T-helper 2 cell treated with Interferon-gamma antibody and Interleukin-4, amounts not matched to agents 100 ng/mL and 5 ng/mL, for 36 hours (primary cell): Measurements from ENCODE around the gene CPT1B. TPM values are rescaled to one million over a fixed set of nuclear protein-coding genes. Genes with fewer than 3 reads are reported as not detected.
"Not testable (repeated sequence)": the region's sequence is repeated elsewhere in the genome, so short reads cannot be mapped to it uniquely, and the experiment has no call there.

Experiments
- intact Hi-C: fragments of 100-400 bp; cut with micrococcal nuclease; formaldehyde crosslinking; loops from one replicate; pipeline ENCODE4 v1.15.1; 2023
- total RNA-seq: library from RNA; stranded (reverse); gene quantifications from 2 replicates; pipeline ENCODE4 v1.2.3, GENCODE V29; 2022

CPT1B gene
- total RNA-seq, 1 donor from 2014 or later, result 90.6 TPM

DNA sequence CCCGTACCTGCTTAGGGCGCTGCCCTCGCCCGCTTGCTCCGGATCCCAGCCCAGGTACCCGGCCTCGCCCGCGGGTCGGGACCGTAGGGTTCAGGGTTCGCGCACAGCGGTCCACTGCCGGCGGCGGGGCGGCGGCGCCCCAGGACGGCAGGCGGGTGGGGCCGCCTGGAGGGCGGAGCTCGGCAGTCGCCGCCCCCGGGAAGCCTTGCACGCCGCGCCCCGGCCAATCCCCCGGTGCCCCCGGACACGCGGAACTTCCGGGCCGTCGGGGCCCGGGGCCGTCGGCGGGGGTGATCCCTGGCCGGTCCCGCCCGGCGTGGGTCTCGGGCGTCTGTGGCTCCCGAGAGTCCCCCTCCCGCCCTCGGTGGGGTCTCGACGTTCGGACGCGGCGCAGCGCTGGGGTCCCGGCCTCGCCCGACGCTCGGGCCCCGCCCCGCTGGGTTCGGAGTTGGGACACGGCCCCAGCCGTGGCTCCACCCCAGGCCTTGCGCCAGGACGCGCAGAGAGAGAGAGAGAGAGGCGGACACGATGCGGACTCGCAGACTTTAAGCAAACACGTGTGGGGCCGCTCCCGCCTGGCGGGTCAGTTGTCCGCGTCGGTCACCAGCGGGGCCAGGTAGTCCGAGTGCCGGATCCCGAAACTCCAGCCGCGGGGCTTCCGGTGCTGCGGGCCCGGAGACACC, 48.2 kb downstream of the CPT1B start, which contains the start of gene TYMP:
Gene TYMP (minus strand): TSS at position 116 of the 683 bp plus-strand sequence. CDS start 303 bp downstream, outside the sequence.
- intact Hi-C loops, result loop anchor here (2.0 kb wide), 1 partner anchor 15 kb away; the partner anchor contains the start of gene KLHDC7B

DNA sequence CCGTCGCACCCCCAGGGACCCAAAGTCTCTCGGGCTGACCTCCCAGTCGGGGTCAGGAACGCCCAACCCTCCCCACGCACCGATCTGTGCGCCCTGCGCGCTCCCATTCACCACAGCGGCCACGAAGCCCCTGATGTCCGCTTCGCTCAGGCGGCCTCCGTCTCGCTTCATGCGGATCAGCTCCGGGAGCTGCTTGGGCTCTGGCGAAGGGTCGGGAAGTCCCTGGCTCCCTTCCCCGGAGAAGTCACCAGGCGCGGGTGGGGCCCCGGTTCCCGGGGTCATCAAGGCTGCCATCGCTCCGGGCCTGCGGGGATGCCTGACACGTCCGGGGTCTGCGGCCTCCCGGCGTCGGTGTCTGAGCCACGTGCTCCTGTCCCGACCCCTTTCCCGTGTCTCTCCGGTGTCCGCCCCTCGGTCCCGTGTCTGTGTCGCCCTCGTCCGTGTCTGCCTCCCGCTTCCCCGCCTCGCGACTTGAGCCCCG, 48.8 kb downstream of the CPT1B start:
- intact Hi-C loops, result no loop called here

DNA sequence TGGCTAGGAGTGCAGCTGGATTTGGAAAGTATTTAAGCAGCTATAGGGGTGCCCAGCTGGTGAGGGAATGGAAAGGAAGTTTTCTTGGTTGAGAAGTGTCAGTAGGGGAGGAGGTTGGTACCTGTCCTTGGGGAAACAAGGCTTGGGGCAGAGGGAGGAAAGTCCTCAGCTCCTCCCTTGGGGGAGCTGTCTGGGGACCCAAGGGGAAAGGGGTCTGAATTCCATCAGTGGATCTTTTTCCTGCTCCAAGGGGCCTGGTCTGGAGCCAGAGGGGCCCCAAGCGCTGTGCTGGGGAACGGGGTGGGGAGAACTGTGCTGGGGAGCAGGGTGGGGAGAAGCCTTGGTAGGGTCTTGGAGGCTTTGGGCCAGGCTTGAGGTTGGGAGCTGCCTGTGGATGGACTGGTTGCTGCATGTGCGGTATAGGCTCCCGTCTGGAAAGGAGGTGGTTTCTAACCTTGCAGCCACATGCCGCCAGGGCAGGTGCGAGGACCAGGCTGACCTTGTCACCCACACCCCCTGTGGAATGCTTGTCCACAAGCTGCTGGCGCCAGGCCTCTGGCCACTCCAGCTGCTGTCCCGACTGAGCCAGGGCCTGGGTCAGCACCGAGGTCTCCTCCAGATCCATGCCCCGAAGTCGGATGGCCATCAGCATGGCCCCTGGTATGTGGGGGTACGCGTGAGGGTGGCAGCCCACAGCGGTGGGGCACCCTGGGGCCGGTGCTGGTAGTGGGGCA, 49.4 kb downstream of the CPT1B start:
- intact Hi-C loops, result no loop called here

GRCh38 chr22:50527921-50528681, 50.1 kb downstream of the CPT1B start:
- intact Hi-C loops, result no loop called here

GRCh38 chr22:50526834-50527801, 51.1 kb downstream of the CPT1B start:
- intact Hi-C loops, result loop anchor here (1.0 kb wide), 1 partner anchor 35 kb away; the partner anchor contains the start of gene SYCE3

DNA sequence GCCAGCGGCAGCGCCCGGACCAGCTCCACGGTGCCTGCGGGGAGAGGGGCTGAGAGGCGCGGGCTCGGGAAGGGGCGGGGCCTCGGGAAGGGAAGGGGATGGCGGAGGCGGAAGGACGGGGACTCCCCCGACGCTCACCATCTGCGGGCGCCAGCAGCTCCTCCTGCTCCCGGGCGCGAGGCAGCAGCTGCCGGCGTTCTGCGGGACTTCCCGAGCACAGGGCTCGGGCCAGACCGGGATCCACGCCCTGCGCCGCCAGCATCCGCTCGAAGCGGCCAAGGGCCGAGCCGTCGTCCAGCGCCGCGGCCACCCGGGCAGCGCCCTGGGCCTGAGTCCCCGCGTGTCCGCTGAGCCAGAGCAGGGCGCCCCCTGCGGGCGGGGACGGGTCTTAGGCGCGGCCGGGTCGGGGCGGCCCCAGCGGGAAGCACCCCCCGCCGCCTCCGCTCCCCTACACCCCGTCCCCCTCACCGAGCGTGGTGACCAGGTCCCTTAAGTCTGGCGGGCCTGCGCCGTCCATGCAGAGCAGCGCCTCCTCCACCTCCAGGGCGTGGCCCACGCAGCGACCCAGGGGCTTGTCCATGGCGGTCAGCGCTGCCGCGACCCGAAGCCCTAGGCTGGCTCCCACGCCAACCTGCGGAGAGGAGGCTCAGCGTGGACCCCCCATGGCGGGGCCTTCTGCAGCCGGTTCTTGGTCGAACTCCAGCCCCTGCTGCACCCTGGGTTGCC, 52.0 kb downstream of the CPT1B start:
- intact Hi-C loops, result loop anchor here (1.0 kb wide), 1 partner anchor 36 kb away; the partner anchor contains the start of gene SYCE3

GRCh38 chr22:50525858-50526107, 52.4 kb downstream of the CPT1B start:
- intact Hi-C loops, result loop anchor here (1.0 to 2.0 kb wide), 4 partner anchors 17 to 95 kb away; partner anchors contain the start of genes CHKB, NCAPH2 and SYCE3

- intact Hi-C loops, result loop anchor here (1.0 to 2.0 kb wide), 3 partner anchors 17 to 96 kb away; partner anchors contain the start of genes CHKB and NCAPH2
Observed at GRCh38 chr22:50525104-50525857, 52.9 kb downstream of the CPT1B start, which contains the start of gene SCO2. Gene SCO2, minus strand, starts transcription at chr22:50525598. Its CDS starts 1,187 bp downstream, at chr22:50524411.

DNA sequence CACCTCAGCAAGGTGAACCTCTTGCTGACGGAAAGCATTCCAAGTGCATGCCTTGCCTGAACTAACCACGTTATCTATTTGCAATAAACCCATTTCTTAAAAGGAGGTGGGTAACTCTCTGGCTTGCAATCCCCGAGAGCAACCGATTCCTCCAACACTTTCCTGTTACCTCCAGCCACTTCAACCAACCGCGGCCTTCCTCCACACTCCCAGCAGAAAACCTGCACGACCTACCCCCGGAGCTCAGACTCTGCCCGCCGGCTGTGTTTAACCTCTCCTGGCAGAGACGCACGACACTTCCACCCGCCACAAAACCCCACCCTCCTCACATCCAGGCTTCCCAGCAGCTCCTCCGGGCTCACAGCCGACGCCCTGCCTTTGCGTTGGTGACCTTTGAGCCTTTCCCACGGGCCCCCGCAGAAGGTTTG, 53.5 kb downstream of the CPT1B start:
- intact Hi-C loops, result loop anchor here (1.0 to 2.0 kb wide), 3 partner anchors 16 to 96 kb away; partner anchors contain the start of genes CHKB and NCAPH2

GRCh38 chr22:50523806-50524675, 54.2 kb downstream of the CPT1B start:
- intact Hi-C loops, result loop anchor here (2.0 kb wide), 1 partner anchor 97 kb away; no protein-coding TSS in a partner anchor

DNA sequence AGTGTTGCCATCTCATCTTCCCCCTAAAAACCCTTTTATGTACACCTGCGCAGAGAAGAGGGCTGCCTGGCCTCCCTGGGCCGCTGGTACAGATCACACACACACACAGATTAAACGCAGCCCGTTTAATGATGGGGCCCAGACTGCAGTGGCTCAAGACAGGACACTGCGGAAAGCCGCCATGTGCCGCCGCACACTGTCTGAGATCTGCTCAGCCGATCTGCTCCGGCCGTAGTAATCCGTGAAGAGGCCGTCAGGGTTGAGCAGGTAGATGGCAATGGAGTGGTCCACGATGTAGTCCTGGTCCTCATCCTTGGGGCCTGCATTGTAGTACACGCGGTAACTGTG, 54.8 kb downstream of the CPT1B start:
- intact Hi-C loops, result no loop called here

GRCh38 chr22:50522806-50523438, 55.3 kb downstream of the CPT1B start:
- intact Hi-C loops, result no loop called here

- intact Hi-C loops, result no loop called here
Observed at GRCh38 chr22:50522208-50522805, 55.9 kb downstream of the CPT1B start.

DNA sequence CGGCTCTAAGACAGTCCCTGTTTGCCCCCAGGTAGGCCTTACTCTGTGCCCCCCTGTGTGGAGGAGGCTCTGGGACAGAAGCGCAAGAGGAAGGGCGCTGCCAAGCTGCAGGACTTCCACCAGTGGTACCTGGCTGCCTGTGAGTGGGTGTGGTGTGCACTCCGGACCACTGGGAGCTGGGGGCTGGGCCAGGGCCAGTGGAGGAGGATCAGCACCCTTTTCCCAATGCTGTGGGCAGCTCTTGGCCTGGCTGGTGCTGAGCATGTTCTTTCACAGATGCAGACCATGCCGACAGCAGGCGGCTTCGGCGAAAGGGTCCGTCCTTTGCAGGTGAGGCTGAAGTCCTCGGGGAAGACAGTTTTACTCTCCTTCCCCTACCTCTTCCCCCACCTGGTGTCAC, 56.5 kb downstream of the CPT1B start:
- intact Hi-C loops, result no loop called here

GRCh38 chr22:50520826-50521453, 57.3 kb downstream of the CPT1B start:
- intact Hi-C loops, result no loop called here

DNA sequence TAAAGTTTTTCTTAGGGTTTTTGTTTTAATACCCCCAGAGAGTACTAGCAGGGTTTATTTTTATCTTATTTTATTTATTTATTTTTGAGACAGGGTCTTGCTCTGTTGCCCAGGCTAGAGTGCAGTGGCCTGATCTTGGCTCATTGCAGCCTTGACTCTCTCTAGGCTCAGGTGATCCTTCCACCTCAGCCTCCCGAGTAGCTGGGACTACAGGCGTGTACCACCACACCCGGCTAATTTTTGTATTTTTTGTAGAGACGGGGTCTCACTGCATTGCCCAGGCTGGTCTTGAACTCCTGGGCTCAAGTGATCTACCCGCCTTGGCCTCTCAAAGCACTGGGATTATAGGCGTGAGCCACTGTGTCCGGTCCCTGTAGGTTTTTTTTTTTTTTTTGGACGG, 58.0 kb downstream of the CPT1B start:
- intact Hi-C loops, result not testable (repeated sequence)
